HG03064 (cell line): Measurements from ENCODE around the gene TUBA4B.

ENCODE experiments used
- ATAC-seq: cut with Tn5 transposase; IDR thresholded peaks from one replicate; pipeline ENCODE4 v1.9.1; 2021; ENCODE audit warnings: low read depth; ENCODE audit not compliant: unreplicated experiment

TUBA4B gene

DNA sequence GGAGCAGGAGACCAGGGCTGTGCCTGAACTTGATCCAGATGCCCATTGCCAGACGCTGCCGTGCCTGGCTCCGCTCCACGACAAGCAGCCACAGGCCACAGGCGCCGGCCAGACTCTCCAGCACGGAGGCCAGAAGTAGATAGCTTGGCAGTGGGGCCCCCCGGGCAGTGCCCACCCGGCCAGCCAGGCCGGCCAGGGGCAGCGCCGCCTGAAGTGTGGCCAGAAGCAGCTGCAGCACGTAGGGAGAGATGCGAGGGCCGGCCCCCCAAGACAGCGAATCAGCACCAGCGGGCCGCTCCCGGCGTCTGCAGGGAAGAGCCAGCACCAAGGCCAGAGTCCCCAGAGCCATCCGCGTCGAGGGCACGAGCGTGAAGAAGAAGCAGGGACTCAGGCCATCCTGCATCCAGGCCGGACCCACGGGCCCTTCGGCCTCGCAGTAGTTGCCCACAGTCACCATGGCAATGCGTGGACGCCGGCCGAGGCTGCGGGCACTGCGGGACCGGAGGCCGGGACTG is 34.8 kb upstream of the TUBA4B start:
- peak; percentile 17 for ATAC-seq

DNA sequence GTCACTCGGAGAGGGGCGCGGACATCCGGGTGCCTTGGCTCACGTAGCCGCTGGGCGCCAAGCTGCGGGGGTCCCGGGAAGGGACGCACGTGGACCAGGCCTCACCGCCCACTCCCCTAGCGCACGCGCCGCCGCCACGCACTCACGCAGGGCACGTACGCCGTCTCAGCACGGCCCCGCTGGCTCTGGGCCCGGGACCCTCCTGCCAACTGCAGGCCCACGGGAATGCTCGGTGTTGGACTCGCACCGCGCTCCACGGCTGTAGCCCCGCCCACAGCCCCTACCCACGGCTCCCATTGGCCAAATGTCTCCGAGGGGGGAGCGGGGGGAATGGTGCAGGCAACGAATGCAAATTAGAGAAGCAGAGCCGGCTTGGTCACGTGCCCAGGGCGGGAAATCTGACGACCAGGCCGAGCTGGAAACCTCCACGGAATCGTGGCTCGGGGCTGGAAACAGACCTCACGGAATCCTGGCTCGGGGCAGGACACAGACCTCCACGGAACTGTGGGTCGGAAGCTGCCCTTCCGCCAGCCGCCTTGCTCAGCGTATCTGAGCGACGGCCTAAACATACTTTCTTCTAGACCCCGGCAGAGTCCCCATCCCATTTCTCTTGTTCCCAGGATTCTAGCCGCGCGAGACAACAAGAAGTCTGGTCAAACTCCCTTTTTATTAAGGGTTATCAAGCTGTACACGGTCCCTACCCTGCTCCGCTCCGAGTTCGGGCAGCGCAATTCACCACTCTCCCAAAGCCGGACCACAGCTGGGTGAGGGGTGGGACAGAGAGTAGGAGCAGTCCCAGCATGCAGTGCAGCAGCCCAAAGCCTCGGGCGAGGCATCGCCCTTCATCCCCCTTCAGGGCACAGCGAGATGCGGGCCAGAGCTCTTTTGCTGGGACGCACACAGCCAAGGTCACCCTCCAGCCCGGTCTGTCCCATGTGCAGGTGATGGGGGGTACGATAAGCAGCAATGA is 34.0 kb upstream of the TUBA4B start, which contains the start of gene ABCB6:
Gene ABCB6 (minus strand): TSS at position 227 of the 970 bp plus-strand sequence. CDS start 285 bp downstream, outside the sequence.
- peak; percentile 72 for ATAC-seq

DNA sequence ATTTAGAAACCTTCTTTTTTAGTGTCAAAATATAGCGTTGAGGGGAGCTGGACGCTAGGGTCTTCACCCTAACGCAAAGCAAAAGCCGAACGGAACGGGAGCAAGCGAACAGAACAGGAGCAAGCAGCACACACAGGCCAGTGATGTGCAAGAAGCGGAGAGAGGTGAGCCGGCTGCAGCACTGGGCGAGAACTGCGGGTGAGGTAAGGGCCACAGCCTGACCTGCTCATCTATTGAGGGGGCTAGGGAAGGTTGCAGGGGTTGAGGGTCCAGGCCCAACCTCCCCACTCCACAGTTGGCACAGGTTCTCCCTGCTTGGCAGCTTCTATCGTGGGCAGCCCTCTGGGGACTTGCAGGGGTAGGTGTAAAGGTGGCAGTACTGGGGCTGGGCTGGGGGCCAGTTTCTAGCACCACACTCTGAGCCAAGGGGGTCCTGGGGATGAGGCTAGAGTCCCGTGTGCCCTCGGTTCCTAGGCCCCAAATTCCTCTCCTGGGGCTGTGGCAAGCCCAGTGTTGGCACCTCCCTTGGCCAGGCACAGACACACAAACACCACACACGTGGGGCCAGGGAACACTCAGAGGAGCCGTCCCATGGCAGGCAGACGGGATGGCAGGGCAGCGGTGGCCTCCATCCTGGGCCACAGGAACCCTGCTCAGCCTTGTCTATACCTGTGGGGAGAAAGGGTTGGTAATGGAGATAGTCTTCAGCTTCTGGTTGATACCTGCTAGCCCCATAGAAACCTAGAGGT is 33.1 kb upstream of the TUBA4B start:
- no peak for ATAC-seq

DNA sequence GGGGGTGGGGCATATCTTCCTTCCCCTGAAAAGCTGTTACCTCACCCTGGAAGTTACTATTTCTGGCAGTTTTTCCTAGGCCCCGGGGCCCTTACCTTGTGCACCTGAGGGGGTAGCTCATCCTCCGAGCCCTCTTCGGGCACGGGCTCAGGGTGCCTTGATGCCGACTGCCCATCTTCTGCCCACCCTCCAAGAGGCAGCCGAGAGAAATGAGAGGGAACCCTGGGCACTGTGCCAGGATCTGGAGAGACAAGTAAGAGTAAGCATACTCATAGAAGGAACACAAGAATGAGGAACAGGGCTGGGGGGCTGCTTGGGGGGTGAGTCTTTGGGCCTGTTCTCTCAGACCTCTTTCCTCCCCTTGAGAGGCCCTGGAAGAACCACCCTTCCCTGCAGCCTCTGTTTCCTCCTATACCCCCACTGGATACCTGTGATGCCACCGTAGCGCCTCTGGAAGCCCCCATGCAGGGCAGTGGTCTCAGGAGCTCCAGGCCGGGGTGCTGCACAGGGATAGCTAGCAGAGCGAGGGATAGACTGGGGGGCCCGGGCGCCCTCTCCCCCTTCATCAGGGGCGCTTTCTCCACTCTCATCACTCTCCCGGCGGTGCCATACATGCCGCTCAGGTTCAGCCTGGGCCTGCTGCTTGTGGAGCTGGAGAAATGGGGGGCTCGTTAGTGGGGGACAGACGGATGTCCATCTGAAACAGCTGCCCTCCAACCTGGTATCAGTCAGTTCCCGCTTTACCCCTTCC is 32.2 kb upstream of the TUBA4B start:
- ATAC-seq, result no peak

DNA sequence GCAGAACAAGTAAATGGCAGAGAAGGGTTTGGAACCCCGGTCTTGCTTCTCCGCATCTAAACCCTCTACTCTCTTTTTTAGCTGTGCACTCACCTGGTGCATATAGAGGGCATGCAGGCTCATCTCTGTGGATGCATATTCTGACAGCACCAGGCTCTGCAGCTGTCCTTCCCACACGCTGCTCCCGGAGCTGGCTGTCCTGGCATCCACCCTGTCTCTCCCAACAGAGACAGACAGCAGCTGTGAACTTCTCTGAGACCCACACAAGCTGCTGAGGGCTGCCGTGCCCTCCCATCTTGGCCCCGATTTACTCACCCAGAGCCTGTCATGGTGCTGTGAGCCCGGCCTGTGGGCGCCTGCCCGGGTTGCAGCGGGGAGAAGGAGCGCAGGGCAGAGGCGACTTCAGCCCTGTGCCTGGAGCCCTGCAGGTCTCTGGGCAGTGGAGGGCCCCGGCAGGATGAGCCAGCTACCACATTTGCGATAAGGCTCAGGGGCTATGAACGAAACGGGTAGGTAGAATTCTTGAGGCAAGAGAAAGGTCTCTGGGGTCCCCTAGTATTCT is 31.0 kb upstream of the TUBA4B start:
- ATAC-seq, result no peak

DNA sequence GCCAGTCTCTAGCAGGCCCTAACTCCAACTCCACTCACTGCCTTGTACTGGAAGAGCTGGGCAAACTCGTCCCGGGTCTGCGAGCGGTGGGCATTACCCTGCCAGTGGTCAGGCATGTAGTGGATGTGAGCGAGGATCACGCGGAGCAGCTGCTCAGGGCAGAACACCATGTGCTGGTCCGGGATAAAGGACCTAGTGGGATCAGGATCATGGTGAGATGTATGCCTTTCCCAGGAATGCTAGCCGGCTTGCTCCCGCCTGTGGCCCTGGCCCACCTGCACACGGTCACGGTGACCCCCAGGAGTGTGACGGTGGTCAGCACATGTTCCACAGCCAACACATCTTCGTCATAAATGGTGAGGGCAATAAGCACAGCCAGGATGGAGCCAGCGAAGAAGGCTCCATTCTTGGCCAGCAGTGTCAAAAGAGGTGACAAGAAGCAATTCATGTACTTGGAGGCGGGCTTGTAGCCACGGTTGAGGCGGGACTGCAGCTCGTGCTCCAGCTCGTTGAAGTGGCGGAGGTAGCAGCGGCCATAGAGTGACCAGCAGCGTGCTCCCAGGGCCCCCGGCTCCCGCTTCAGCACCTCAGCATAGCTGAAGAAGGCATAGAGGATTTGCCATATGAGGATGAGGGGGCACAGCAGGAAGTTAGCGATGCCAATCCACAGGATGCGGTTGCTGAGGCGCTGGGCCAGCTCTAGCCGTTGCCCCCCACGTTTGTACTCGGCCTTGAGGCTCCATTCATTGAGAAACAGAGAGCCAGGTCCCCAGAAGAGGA is 29.0 kb upstream of the TUBA4B start:
- no peak for ATAC-seq

DNA sequence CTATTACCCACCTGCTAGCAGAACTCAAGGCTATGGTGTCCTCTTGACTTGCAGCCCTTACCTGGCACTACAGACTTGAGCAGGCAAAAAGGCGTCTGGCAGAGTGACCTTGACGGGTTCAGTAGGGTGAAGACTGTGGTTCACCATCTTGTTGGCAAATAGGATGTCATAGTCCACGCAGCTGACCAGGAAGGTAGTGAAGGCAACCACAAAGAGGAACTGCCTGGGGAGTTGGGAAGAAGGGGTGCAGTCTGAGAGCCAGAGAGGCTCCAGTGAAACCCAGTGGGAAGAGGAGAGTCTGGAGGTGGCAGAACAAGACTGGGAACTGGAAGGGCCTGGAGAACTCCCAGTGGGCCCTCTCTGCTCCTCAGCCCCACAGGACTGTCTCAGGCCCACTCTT is 27.7 kb upstream of the TUBA4B start:
- ATAC-seq, result no peak

DNA sequence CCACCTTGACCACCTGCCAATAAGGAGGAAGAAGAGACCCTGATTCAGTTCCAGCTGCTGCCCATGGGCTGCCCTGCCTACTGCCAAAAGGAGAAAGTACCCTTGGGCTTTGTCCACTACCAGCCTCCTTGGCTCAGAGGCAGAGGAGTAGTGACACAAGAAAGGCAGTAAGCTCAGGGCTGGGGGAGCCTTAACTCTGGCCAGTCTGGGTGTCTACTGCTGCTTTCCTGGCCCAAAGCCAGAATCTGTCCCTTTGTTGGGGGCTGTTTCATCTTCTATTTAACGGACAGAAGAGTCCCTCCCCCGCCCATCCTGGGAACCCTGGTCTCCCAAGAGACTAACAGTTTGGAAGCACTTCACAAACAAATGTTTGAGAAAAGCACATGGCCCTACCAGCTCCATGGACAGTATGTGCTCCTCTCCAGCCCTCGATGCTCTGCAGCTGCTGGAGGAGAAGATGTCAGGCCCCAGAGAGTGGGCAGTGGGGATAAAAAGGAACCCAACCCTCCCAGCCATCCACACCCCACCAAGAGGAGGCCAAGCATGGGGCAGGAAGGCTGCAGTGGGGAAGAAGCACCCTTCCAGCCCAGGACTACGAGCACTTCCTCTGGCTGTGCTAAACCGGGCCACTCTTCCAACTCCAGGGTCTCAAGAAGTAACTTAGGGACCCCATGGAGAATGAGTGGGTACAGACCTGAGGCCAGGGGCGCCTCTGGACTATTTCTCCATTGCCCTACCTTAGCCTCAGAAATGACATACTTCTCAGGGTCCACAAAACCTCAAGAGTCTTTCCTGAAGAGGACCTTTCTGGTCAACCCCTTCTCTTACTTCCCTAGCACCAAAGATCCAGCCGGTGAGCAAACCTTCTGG is 24.8 kb upstream of the TUBA4B start:
- no peak for ATAC-seq

DNA sequence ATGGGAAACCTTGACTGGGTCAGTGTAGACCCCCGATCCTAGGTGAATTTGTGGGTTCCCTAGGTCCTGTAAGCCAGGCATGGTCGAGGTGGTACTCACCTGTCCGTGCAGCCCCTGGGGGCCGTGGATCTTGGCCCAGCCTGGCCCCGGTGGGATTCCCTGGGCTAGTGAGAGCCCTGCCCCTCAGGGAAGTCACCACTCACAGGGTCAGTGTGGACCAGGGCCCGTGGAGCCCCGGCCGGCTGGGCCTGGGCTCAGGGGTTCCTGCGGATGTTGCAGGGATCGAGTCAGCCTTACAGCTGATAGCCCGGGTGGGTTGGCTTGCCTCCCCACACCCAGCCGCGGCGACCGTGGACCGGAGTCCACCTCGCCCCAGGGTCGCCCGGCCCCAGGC is 24.1 kb upstream of the TUBA4B start:
- no peak for ATAC-seq

DNA sequence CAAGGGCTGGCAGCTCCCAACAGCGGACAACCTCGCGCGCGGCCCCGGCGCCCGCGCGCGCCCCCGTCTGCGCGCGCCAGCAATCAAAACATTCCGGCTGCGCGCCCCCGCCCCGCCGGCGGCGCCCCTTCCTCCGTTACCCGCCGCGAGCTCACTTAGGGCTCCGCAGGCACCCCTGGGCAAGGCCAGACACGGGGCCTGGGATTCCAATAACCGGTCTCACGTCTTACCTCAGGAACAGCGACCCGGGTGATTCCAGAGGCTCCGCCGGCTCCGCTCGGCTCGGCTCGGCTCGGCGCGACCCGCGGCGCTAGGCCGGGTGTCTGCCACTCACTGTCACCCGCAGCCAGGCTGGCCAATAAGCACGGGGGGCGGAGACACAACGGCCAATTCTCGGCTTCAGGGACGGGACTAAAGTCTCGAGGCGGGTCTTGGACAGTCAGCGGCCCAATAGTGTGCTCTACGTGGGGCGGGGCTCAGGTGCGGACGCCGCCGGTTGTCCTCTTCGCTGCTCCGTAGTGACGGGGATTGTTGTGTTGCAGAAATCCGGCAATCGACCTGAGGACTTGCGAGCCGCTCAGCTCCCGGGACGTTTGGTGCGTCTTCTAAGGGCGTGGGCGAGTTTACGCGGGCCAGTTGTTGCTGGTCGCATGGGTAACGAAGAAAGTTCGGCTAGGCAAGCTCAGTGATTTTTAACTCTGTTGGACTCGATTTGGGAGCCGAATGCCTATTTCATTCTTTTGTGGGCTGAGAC is 23.6 kb upstream of the TUBA4B start, which contains the start of the genes ANKZF1 and ATG9A:
Gene ANKZF1 (plus strand): TSS at position 502 of the 754 bp plus-strand sequence. CDS start 452 bp downstream, outside the sequence.
Gene ATG9A (minus strand): TSS at position 332 of the 754 bp plus-strand sequence. CDS start 1,612 bp downstream, outside the sequence.
- peak; percentile 95 for ATAC-seq

DNA sequence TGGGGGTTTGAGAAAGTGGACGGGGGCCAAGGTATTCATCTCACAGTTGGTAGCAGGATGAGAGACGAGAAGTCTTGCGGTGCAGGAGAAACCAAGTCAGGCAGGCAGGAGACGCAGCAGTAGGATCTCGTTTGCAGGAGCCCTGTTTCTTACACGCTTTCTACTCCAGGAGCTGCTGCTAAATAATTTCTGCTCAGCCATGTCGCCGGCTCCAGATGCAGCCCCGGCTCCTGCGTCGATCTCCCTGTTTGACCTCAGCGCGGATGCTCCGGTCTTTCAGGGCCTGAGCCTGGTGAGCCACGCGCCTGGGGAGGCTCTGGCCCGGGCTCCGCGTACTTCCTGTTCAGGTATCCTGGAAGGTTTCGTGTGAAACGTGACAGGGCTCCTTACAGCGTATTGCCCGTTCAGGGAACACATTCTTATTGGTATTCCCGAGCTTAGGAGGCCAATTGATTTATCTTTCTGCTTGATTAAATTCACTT is 22.9 kb upstream of the TUBA4B start:
- ATAC-seq, result no peak

DNA sequence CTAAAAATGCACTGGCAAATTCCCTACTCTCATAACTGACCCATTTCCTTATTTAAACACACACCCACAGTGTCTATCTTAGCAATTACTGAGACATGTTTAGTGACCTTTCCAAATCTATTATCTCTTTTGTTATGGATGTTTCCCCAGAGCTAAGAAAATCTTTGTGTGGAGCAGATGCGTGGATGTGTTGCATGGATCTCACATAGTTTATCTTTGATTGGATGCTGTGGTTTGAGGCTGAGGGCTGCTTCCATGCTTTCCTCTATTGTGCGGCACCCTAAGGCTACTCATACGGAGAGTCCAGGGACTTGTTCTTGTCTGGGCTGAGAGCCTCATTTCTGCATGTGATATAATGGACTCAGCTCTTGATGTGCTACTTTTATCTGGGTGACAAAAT is 18.7 kb upstream of the TUBA4B start:
- no peak for ATAC-seq

DNA sequence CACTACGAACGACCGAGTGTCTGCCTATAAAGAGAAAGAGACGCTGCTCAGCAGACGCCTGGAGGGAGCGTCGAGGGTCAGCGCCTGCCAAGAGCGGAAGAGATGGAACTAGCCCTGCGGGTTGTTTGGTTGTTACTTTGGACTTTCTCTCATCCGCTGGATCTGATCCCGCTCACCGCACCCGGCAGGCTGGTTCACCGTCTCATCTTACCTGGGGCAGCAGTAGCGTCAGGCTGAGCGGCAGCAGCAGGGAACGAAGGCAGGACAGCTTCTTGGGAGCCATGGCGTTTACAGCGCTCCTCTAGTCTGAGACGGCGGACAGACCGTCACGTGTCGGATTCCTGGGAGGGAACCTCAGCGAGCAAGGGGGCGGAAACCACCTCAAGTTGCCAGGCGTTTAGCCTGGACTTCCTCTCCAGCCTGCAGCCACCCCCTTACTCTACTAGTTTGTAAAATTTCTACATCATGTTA is 9.7 kb upstream of the TUBA4B start:
- ATAC-seq, result no peak

DNA sequence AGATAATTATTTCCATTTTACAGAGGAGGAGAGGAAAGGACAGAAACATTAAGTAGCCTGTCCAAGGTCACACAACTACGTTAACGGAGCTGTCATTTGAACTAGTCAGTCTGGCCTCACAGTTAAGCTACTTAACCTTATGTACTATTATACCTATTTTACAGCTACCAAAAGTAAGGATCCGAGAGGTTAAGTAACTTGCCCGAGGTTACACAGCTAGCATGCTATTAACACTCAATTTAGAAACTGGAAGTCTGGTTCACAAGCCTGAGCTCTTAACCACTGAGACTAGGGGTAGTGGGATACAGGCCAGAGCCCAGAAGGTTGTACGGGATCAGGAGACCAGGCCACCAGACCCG is 8.3 kb upstream of the TUBA4B start:
- ATAC-seq, result no peak

DNA sequence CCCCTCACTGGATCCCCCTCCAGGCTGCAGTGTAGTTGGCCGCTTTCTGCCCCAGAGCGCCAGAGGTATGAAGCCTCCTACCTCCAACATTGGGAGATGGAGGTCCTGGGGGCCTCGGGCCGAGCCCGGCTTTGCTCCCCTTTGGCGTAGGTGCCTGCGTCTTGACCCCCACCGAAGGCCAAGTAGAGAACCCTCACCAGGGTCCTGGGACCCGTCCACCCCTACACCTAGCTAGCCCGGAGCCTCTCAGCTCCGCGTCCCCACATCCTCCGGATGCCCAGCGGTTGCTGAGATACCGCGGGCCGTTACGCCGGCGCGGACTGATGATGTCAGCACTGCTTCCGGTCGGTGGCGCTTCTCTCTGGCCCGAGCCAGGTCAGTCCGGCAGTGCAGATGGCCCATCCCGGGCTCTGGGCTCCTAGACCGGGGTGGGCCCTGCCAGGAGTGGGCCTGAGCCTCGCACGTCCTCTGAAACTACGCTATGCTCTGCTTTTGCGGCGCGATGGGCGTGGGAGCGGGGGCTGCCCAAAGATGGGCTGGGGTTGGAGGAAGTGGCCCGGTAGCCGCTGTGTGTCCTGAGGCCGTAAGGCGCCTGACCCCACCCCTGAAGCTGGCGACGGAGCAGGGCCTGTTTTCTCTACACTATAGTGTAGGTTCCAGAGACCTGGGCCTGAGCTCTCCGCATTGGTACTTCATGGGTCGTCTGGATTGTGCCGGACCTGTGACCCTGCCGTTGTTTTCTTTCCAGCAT is 7.7 kb upstream of the TUBA4B start, which contains the start of the genes GLB1L and STK16:
Gene GLB1L (minus strand): TSS at position 297 of the 751 bp plus-strand sequence. CDS start 1,871 bp downstream, outside the sequence.
Gene STK16 (plus strand): TSS at position 332 of the 751 bp plus-strand sequence. CDS start 521 bp downstream, outside the sequence.
- ATAC-seq, result peak; percentile 54

DNA sequence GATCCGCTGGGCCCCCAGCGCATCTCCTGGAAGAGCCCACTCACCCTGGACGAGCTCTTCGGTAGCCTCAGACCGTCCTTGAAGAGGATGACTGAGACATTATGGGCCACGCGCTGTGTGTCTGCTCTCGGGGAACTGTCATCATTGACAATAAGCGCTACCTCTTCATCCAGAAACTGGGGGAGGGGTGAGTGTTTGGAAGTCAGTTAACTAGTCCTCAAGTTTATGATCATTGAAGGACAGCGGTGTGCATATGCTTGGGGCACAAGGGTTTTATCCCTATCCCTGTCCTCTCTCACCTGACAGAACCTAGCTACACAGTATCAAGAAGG is 7.2 kb upstream of the TUBA4B start:
- no peak for ATAC-seq

DNA sequence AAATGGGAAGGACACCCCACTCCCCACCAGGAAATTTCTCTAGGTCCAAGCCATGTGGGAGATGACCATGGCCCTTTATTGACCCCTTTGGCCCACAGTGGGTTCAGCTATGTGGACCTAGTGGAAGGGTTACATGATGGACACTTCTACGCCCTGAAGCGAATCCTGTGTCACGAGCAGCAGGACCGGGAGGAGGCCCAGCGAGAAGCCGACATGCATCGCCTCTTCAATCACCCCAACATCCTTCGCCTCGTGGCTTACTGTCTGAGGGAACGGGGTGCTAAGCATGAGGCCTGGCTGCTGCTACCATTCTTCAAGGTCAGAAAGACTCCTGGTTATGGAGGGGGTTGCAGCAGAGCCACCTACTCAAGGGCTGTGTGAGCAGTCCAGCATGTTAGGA is 6.5 kb upstream of the TUBA4B start:
- ATAC-seq, result no peak
